ENCODE data around the gene USP30. TPM values are rescaled to one million over a fixed set of nuclear protein-coding genes. Genes with fewer than 3 reads are reported as not detected.

The USP30 gene
- total RNA-seq, 4 donors from 2014 or later: 18.8 to 25.7 (median 20.9) TPM

- no peaks in the 10 kb centered on the region for H3K27me3 ChIP-seq
- H3K4me3 ChIP-seq (replicated peaks in 1 of 3): peak overlapping the region in 1 of 3 donors; percentile 2
- intact Hi-C loops (cut with DNase I): no loop called here
- peaks cover 2 to 4% of the 10 kb centered on the region in 2 donors for H3K36me3 ChIP-seq
- H3K4me1 ChIP-seq: peaks cover 64 to 72% of the 10 kb centered on the region in 2 donors
- 74 to 76% methylated on average over 11 of the region's 11 CpGs for WGBS, 2 donors
- H3K9me3 ChIP-seq: no peaks in the 10 kb centered on the region
- no peak for TF ChIP-seq CTCF (IDR thresholded peaks at IDR 0.05)
- peak in 1 of 2 donors; percentile 37 for TF ChIP-seq POLR2A (IDR thresholded peaks at IDR 0.05)
- H3K27ac ChIP-seq: peak overlapping the region; percentile 88 to 98 (median 97)
- DNase-seq: peak; percentile 28 to 43
Measured at GRCh38 chr12:109112720-109113465, 60.5 kb downstream of the USP30 start.

GRCh38 chr12:109113661-109114321 is 61.4 kb downstream of the USP30 start:
- no peaks in the 10 kb centered on the region for H3K9me3 ChIP-seq
- DNase-seq: peak in 1 of 2 donors; percentile 24
- H3K4me3 ChIP-seq (replicated peaks in 1 of 3): peak overlapping the region in 1 of 3 donors; percentile 2
- intact Hi-C loops (cut with DNase I): no loop called here
- peaks cover 66 to 81% of the 10 kb centered on the region in 2 donors for H3K4me1 ChIP-seq
- no peaks in the 10 kb centered on the region for H3K36me3 ChIP-seq
- 85 to 87% methylated on average over 5 of the region's 5 CpGs for WGBS, 2 donors
- H3K27me3 ChIP-seq: no peaks in the 10 kb centered on the region
- TF ChIP-seq CTCF (IDR thresholded peaks at IDR 0.05) (no peak), POLR2A (IDR thresholded peaks at IDR 0.05) (no peak)
- peak overlapping the region; percentile 88 to 98 (median 97) for H3K27ac ChIP-seq

GRCh38 chr12:109114644-109115043 is 62.3 kb downstream of the USP30 start:
- no peak for DNase-seq
- no peak overlapping the region for H3K4me3 ChIP-seq (replicated peaks in 1 of 3)
- intact Hi-C loops (cut with DNase I): no loop called here
- no peak for TF ChIP-seq POLR2A (IDR thresholded peaks at IDR 0.05)
- TF ChIP-seq CTCF (IDR thresholded peaks at IDR 0.05): no peak
- no peaks in the 10 kb centered on the region for H3K27me3 ChIP-seq
- no peaks in the 10 kb centered on the region for H3K36me3 ChIP-seq
- H3K4me1 ChIP-seq: peaks cover 66 to 87% of the 10 kb centered on the region in 2 donors
- peak overlapping the region; percentile 88 to 98 (median 97) for H3K27ac ChIP-seq
- 57 to 62% methylated on average over 2 of the region's 2 CpGs for WGBS, 2 donors
- no peaks in the 10 kb centered on the region for H3K9me3 ChIP-seq

- Histone ChIP-seq H3K27me3 (no peaks in the 10 kb centered on the region), H3K27ac (peak overlapping the region; percentile 88 to 98 (median 97)), H3K36me3 (no peaks in the 10 kb centered on the region), H3K9me3 (no peaks in the 10 kb centered on the region), H3K4me3 (replicated peaks in 1 of 3) (no peak overlapping the region), H3K4me1 (peaks cover 60 to 87% of the 10 kb centered on the region in 2 donors)
- intact Hi-C loops (cut with DNase I): no loop called here
- DNase-seq: no peak
- WGBS, 2 donors: 48 to 58% methylated on average over 3 of the region's 3 CpGs
- TF ChIP-seq CTCF (IDR thresholded peaks at IDR 0.05) (no peak), POLR2A (IDR thresholded peaks at IDR 0.05) (no peak)
Measured at GRCh38 chr12:109115404-109115757, 63.0 kb downstream of the USP30 start.
